Trophoblast cell (in vitro differentiated cells and primary cell): ENCODE measurements around the gene PGM1.

Experiments used
- DNase-seq, 2 donors: peaks; one replicate each; pipeline ENCODE4 v3.0.0-alpha.2; 2016
- H2AFZ ChIP-seq: 2 replicates; pipeline ENCODE4 v1.6.1; 2013; ENCODE audit warnings: low read length, moderate library complexity, mild to moderate bottlenecking; ENCODE audit not compliant: insufficient read depth, poor library complexity
- H2AK5ac ChIP-seq: 2 replicates; pipeline ENCODE4 v1.6.1; 2013; ENCODE audit warnings: mild to moderate bottlenecking, low read length
- H2BK120ac ChIP-seq: 2 replicates; pipeline ENCODE4 v1.6.1; 2013; ENCODE audit warnings: low read length, mild to moderate bottlenecking, moderate library complexity; ENCODE audit not compliant: insufficient read depth, poor library complexity
- H2BK12ac ChIP-seq: 2 replicates; pipeline ENCODE4 v1.6.1; 2013; ENCODE audit warnings: mild to moderate bottlenecking, low read length, moderate library complexity
- H2BK5ac ChIP-seq: 2 replicates; pipeline ENCODE4 v1.6.1; 2013; ENCODE audit warnings: low read length, low read depth, moderate library complexity, mild to moderate bottlenecking; ENCODE audit not compliant: poor library complexity
- H3K14ac ChIP-seq: 2 replicates; pipeline ENCODE4 v1.6.1; 2013; ENCODE audit warnings: mild to moderate bottlenecking, low read length
- H3K18ac ChIP-seq: 2 replicates; pipeline ENCODE4 v1.6.1; 2013; ENCODE audit warnings: mild to moderate bottlenecking, low read length
- H3K23ac ChIP-seq: 2 replicates; pipeline ENCODE4 v1.6.1; 2013; ENCODE audit warnings: low read length
- H3K27ac ChIP-seq: 2 replicates; pipeline ENCODE4 v1.5.1; 2013; ENCODE audit warnings: low read depth, mild to moderate bottlenecking, inconsistent platforms, low read length, moderate library complexity
- H3K27me3 ChIP-seq: 2 replicates; pipeline ENCODE4 v1.6.1; 2013; ENCODE audit warnings: inconsistent platforms, mild to moderate bottlenecking, low read length, moderate library complexity; ENCODE audit not compliant: insufficient read depth
- H3K36me3 ChIP-seq, 2 experiments: 1 replicate in 1 of 2; 2 replicates in 1 of 2; pipeline ENCODE4 v1.6.1; 2013; ENCODE audit warnings: low read length in 2 of 2, mild to moderate bottlenecking in 2 of 2, moderate library complexity in 1 of 2; ENCODE audit not compliant: insufficient read depth in 2 of 2, control insufficient read depth in 1 of 2
- H3K4ac ChIP-seq: 2 replicates; pipeline ENCODE4 v1.6.1; 2013; ENCODE audit warnings: low read depth, mild to moderate bottlenecking, low read length, moderate library complexity
- H3K4me1 ChIP-seq, 2 experiments: 1 replicate in 1 of 2; 2 replicates in 1 of 2; pipeline ENCODE4 v1.6.1; 2013; ENCODE audit warnings: low read length in 2 of 2, mild to moderate bottlenecking in 2 of 2, moderate library complexity in 1 of 2; ENCODE audit not compliant: insufficient read depth in 2 of 2, control insufficient read depth in 1 of 2
- H3K4me2 ChIP-seq: 2 replicates; pipeline ENCODE4 v1.6.1; 2013; ENCODE audit warnings: inconsistent platforms, mild to moderate bottlenecking, low read length, moderate library complexity
- H3K4me3 ChIP-seq: 2 replicates; pipeline ENCODE4 v1.5.1; 2013; ENCODE audit warnings: mild to moderate bottlenecking, low read depth, low read length, inconsistent platforms
- H3K79me1 ChIP-seq: one replicate; pipeline ENCODE4 v1.6.1; 2013; ENCODE audit warnings: low read length
- H3K79me2 ChIP-seq: 2 replicates; pipeline ENCODE4 v1.6.1; 2013; ENCODE audit warnings: low read length, mild to moderate bottlenecking; ENCODE audit not compliant: control insufficient read depth, insufficient read depth, poor library complexity
- H3K9ac ChIP-seq: 2 replicates; pipeline ENCODE4 v1.6.1; 2013; ENCODE audit warnings: mild to moderate bottlenecking, low read length
- H3K9me3 ChIP-seq: 2 replicates; pipeline ENCODE4 v1.6.1; 2013; ENCODE audit warnings: low read depth, mild to moderate bottlenecking, control low read depth, inconsistent platforms, low read length; ENCODE audit not compliant: insufficient read depth
- H4K12ac ChIP-seq: 2 replicates; pipeline ENCODE4 v1.6.1; 2013; ENCODE audit warnings: low read depth, mild to moderate bottlenecking, low read length, moderate library complexity
- H4K8ac ChIP-seq: 2 replicates; pipeline ENCODE4 v1.6.1; 2013; ENCODE audit warnings: low read depth, mild to moderate bottlenecking, low read length, moderate library complexity
- H4K91ac ChIP-seq: one replicate; pipeline ENCODE4 v1.6.1; 2013; ENCODE audit warnings: low read depth, mild to moderate bottlenecking, low read length, moderate library complexity
- WGBS: extraction: QIAGEN DNeasy Blood & Tissue Kit; methylation state at CpG from one replicate; pipeline ENCODE4 v1.1.7; 2013; ENCODE audit warnings: missing lambda C conversion rate; ENCODE audit not compliant: insufficient read length, insufficient coverage; ENCODE audit errors: extremely low coverage; 5-methylcytosine and 5-hydroxymethylcytosine counted together

The PGM1 gene

DNA sequence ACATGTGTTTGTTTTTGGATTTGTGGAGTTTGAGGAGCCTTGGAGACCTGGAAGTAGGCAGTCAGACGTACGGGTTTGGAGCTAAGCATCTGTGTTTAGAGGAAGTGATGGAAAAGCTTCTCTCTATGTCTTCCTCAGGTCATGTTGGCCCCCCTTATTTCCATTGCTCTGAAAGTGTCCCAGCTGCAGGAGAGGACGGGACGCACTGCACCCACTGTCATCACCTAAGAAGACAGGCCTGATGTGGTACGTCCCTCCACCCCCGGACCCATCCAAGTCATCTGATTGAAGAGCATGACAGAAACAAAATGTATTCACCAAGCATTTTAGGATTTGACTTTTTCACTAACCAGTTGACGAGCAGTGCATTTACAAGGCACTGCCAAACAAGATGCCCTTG, 66.2 kb downstream of the PGM1 start:
- Histone ChIP-seq H3K18ac (no peak overlapping the region), H3K4me1 (peaks cover 23% of the 10 kb centered on the region in 2 experiments), H3K4me3 (no peak overlapping the region), H3K14ac (no peak overlapping the region), H3K79me2 (peaks cover 1% of the 10 kb centered on the region), H3K27me3 (no peaks in the 10 kb centered on the region), H3K4me2 (no peak overlapping the region), H3K27ac (no peak overlapping the region), H3K9me3 (peaks cover 2% of the 10 kb centered on the region), H3K4ac (no peak overlapping the region), H2BK120ac (no peak overlapping the region), H3K9ac (no peak overlapping the region), H3K79me1 (peaks cover 13% of the 10 kb centered on the region), H4K8ac (no peak overlapping the region), H2AFZ (no peak overlapping the region), H3K36me3 (no peaks in the 10 kb centered on the region), H4K12ac (no peak overlapping the region), H4K91ac (no peak overlapping the region), H2AK5ac (no peak overlapping the region), H2BK12ac (no peak overlapping the region), H3K23ac (no peak overlapping the region), H2BK5ac (no peak overlapping the region)
- no peak for DNase-seq
- WGBS = no CpG with 5 or more reads among the region's 7 CpGs

DNA sequence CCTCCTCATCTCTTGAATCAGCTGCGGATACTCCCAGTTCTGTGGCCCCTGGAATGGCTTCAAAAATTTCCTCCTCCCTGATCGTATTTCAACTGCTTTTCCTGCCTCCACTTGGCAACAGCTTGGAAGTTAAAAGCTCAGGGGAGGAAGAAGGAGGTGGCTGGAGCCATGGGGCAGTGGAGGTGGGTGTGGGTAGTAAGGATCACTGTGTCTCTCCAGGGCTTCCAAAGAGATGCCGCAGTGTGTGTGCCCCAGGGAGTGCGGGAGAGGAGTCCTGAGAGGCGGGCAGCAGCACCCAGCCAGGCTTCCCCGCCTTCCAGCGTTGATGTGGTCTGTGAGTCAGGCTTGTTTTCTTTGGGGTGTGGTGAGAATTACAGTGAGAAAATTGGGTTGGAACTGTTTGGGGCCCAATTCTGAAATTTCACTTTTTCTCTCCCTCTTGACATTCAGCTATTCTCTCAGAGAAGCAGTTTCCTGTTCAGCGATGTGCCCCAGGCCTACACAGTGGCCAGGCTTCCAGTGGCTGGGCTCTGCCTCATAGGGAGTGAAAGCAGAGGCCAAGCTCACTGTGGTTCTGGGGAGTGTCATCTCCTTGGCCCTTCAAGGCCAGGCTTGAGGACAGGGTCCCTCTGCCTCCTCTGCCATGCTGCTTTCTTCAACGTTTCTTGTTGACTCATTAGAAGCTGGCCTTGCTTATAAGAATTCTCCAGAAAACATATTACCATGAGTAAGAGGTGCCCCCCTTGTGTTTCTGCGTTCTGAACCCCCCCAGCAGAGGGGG, 69.0 kb downstream of the PGM1 start:
- Histone ChIP-seq H3K27ac (peak overlapping the region; percentile 87), H3K27me3 (no peaks in the 10 kb centered on the region), H2BK5ac (peak overlapping the region; percentile 50), H4K12ac (no peak overlapping the region), H3K79me1 (peaks cover 13% of the 10 kb centered on the region), H3K14ac (peak overlapping the region; percentile 47), H3K4me2 (no peak overlapping the region), H3K9me3 (peaks cover 5% of the 10 kb centered on the region), H3K4me1 (peaks cover 23% of the 10 kb centered on the region in 2 experiments), H3K36me3 (no peaks in the 10 kb centered on the region), H4K91ac (peak overlapping the region; percentile 76), H3K9ac (no peak overlapping the region), H2AK5ac (peak overlapping the region; percentile 61), H2BK120ac (peak overlapping the region; percentile 93), H3K23ac (no peak overlapping the region), H3K79me2 (peaks cover 1% of the 10 kb centered on the region), H2BK12ac (peak overlapping the region; percentile 86), H3K4me3 (no peak overlapping the region), H3K18ac (peak overlapping the region; percentile 49), H3K4ac (peak overlapping the region; percentile 25), H2AFZ (peak overlapping the region; percentile 56), H4K8ac (peak overlapping the region; percentile 45)
- no CpG with 5 or more reads among the region's 10 CpGs for WGBS
- peak; percentile 47 for DNase-seq

DNA sequence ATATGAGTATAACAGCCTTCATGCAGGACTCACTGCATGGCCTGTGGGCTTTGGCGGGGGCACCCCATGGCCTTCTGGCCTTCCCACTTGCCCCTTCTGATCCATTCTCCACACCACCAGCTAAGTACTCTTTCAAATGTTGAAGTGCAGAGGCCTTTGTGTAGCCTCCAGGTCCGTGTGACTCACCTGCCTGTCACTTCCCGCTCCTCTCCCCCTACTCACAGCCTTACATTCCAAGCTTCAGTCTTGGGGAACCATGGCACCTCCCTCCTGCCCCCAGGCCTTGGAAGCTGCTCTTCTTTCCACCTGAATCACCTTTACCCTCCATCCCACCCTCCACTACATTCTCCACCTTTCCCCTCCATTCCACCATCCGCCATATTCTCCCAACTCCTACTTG, 69.6 kb downstream of the PGM1 start:
- Histone ChIP-seq H3K14ac (peak overlapping the region; percentile 33), H4K8ac (peak overlapping the region; percentile 41), H3K9me3 (peaks cover 5% of the 10 kb centered on the region), H3K4me1 (peaks cover 23% of the 10 kb centered on the region in 2 experiments), H3K36me3 (no peaks in the 10 kb centered on the region), H2BK120ac (peak overlapping the region; percentile 49), H3K23ac (no peak overlapping the region), H3K4me3 (no peak overlapping the region), H2AK5ac (no peak overlapping the region), H3K18ac (peak overlapping the region; percentile 35), H3K9ac (no peak overlapping the region), H2BK5ac (peak overlapping the region; percentile 50), H3K27me3 (no peaks in the 10 kb centered on the region), H3K4ac (no peak overlapping the region), H3K79me1 (peaks cover 13% of the 10 kb centered on the region), H4K12ac (no peak overlapping the region), H2AFZ (no peak overlapping the region), H3K27ac (peak overlapping the region; percentile 87), H4K91ac (peak overlapping the region; percentile 76), H2BK12ac (no peak overlapping the region), H3K79me2 (peaks cover 1% of the 10 kb centered on the region), H3K4me2 (no peak overlapping the region)
- peak; percentile 91 to 95 for DNase-seq
- WGBS = 100% methylated on average over 1 of the region's 4 CpGs

DNA sequence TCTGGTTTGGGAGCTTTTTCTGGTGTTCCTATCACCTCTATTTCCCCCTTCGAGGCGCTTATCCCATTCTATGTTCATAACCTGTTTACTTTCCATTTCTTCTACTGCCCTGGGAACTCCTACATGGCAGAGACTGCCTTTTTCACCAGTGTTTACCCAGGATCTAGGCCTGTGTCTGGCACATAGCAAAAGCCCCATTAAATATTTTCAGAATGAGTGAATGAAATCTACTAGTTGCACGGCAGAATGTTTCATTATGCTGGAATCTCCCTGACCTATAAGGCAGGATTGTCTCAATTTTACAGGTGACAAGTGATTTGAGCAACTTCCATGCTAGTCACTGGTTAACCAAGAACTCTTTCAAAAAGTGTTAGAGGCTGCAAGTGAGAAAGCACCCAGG, 70.1 kb downstream of the PGM1 start:
- peak overlapping the region; percentile 26 for H4K91ac ChIP-seq
- no peak overlapping the region for H3K4me3 ChIP-seq
- H3K79me1 ChIP-seq = peaks cover 13% of the 10 kb centered on the region
- peak overlapping the region; percentile 40 for H2BK120ac ChIP-seq
- H2BK12ac ChIP-seq = peak overlapping the region; percentile 59
- peak; percentile 62 to 87 for DNase-seq
- WGBS = no CpG with 5 or more reads among the region's 3 CpGs
- H3K4ac ChIP-seq = no peak overlapping the region
- H3K18ac ChIP-seq = no peak overlapping the region
- no peak overlapping the region for H2AFZ ChIP-seq
- no peak overlapping the region for H3K9ac ChIP-seq
- H3K14ac ChIP-seq = no peak overlapping the region
- no peak overlapping the region for H3K23ac ChIP-seq
- H4K12ac ChIP-seq = no peak overlapping the region
- no peaks in the 10 kb centered on the region for H3K36me3 ChIP-seq
- no peak overlapping the region for H4K8ac ChIP-seq
- H2BK5ac ChIP-seq = no peak overlapping the region
- H3K27me3 ChIP-seq = no peaks in the 10 kb centered on the region
- peak overlapping the region; percentile 31 for H3K27ac ChIP-seq
- peaks cover 1% of the 10 kb centered on the region for H3K79me2 ChIP-seq
- no peak overlapping the region for H3K4me2 ChIP-seq
- peaks cover 5% of the 10 kb centered on the region for H3K9me3 ChIP-seq
- no peak overlapping the region for H2AK5ac ChIP-seq
- peaks cover 23% of the 10 kb centered on the region in 2 experiments for H3K4me1 ChIP-seq
